Breast epithelium (tissue), 4 donors: ENCODE data around the gene CAMK2N2. TPM values are rescaled to one million over a fixed set of nuclear protein-coding genes. Genes with fewer than 3 reads are reported as not detected.

ENCODE experiments used
- DNase-seq, 2 donors: peaks; one replicate each; pipeline ENCODE4 v3.0.0-alpha.2; 2019; ENCODE audit warnings: low spot score in 2 of 2
- H3K27ac ChIP-seq, 2 donors: fragments of 200-600 bp; sonication (generic) in 1 of 2; one replicate each; pipeline ENCODE4 v1.5.1; 2016 to 2019; ENCODE audit warnings: mild to moderate bottlenecking in 1 of 2
- H3K27me3 ChIP-seq, 2 donors: fragments of 200-600 bp; sonication (generic) in 1 of 2; one replicate each; pipeline versions ENCODE4 v1.5.1 to v1.6.0; 2017 to 2019; ENCODE audit warnings: control low read depth in 1 of 2, mild to moderate bottlenecking in 1 of 2
- H3K36me3 ChIP-seq: fragments of 200-600 bp; one replicate; pipeline ENCODE4 v1.5.1; 2019
- H3K4me1 ChIP-seq, 2 donors: fragments of 200-600 bp; sonication (generic); one replicate each; pipeline ENCODE4 v1.5.1; 2016 to 2019; ENCODE audit warnings: control low read depth in 1 of 2
- H3K4me3 ChIP-seq, 3 donors: fragments of 200-600 bp; sonication (generic); 1 replicate in 2 of 3; 2 replicates in 1 of 3; pipeline ENCODE4 v1.5.1; 2016 to 2019; ENCODE audit warnings: mild to moderate bottlenecking in 3 of 3, moderate library complexity in 2 of 3
- H3K9me3 ChIP-seq, 2 donors: fragments of 200-600 bp; sonication (generic) in 1 of 2; one replicate each; pipeline ENCODE4 v1.5.1; 2016 to 2019; ENCODE audit warnings: control low read depth in 1 of 2
- POLR2A ChIP-seq: fragments of 450-650 bp; IDR thresholded peaks from one replicate; pipeline ENCODE4 v1.6.1; 2016; ENCODE audit warnings: antibody characterized with exemption, mild to moderate bottlenecking, moderate library complexity
- POLR2AphosphoS5 ChIP-seq, 3 donors: sonication (generic); formaldehyde crosslinking; IDR thresholded peaks; one replicate each; pipeline ENCODE4 v1.6.1; 2017; ENCODE audit warnings: antibody characterized with exemption in 3 of 3
- intact Hi-C: fragments of 100-400 bp; cut with DNase I; formaldehyde crosslinking; loops from one replicate; pipeline ENCODE4 v1.15.1; 2023; ENCODE audit warnings: low total_unique reads
- total RNA-seq, 3 donors: library from RNA; depleted of rRNA; stranded (reverse); fragments of >200 nt; gene quantifications; one replicate each; pipeline ENCODE4 v1.1.0, GENCODE V29; 2016
- TF ChIP-seq, protein P1 (sequence below), 3 donors: fragments of 450-650 bp; IDR thresholded peaks; one replicate each; pipeline ENCODE4 v1.5.1; 2016 to 2017; ENCODE audit warnings: antibody characterized with exemption in 3 of 3, mild to moderate bottlenecking in 3 of 3, moderate library complexity in 3 of 3

The CAMK2N2 gene
- total RNA-seq, 3 donors from 2014 or later = not detected

DNA sequence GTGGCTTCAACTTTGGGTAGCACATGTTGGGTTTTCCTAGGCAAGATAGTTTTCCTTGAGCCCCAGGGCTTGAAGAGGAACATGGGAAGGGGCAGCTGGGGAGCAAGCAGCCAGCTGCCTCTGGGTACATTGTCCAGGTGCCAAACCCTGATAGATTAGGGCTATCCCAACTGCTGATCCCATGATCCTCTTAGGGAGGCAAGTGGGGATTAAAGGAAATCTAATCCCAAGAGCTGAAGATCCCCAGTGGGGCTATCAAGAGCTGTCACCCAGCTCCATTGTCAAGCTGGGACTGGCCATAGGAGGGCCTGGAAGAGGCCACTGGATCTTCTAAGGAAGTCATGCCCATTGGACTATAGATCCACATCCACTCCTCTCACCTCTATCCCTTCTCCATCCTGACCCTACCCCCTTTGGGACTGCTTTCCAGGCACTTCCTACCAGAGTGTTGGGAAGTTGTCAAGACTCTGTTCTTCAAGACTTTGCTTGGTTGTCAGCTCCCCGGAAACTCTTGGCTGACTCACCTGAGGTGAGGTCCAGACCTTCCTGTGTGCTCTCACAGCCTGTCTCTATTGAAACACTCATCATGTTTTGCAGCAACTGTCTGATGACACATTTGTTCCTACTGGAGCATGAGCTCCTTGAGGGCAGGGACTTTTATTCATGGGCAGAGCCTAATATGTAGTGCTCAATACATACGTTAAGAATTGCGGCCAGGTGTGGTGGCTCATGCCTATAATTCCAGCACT lies 5.9 kb downstream of the CAMK2N2 start:
- H3K4me3 ChIP-seq = no peak overlapping the region
- TF ChIP-seq POLR2AphosphoS5 (IDR thresholded peaks at IDR 0.05) = no peak
- TF ChIP-seq, protein P1, sequence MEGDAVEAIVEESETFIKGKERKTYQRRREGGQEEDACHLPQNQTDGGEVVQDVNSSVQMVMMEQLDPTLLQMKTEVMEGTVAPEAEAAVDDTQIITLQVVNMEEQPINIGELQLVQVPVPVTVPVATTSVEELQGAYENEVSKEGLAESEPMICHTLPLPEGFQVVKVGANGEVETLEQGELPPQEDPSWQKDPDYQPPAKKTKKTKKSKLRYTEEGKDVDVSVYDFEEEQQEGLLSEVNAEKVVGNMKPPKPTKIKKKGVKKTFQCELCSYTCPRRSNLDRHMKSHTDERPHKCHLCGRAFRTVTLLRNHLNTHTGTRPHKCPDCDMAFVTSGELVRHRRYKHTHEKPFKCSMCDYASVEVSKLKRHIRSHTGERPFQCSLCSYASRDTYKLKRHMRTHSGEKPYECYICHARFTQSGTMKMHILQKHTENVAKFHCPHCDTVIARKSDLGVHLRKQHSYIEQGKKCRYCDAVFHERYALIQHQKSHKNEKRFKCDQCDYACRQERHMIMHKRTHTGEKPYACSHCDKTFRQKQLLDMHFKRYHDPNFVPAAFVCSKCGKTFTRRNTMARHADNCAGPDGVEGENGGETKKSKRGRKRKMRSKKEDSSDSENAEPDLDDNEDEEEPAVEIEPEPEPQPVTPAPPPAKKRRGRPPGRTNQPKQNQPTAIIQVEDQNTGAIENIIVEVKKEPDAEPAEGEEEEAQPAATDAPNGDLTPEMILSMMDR (IDR thresholded peaks at IDR 0.05) = no peak
- TF ChIP-seq POLR2A = no peak
- intact Hi-C loops = no loop called here
- H3K36me3 ChIP-seq = no peaks in the 10 kb centered on the region
- H3K4me1 ChIP-seq = peaks cover 0 to 4% of the 10 kb centered on the region in 2 donors
- DNase-seq = no peak
- no peaks in the 10 kb centered on the region for H3K9me3 ChIP-seq
- H3K27ac ChIP-seq = no peak overlapping the region
- H3K27me3 ChIP-seq = peaks cover 0 to 3% of the 10 kb centered on the region in 2 donors

DNA sequence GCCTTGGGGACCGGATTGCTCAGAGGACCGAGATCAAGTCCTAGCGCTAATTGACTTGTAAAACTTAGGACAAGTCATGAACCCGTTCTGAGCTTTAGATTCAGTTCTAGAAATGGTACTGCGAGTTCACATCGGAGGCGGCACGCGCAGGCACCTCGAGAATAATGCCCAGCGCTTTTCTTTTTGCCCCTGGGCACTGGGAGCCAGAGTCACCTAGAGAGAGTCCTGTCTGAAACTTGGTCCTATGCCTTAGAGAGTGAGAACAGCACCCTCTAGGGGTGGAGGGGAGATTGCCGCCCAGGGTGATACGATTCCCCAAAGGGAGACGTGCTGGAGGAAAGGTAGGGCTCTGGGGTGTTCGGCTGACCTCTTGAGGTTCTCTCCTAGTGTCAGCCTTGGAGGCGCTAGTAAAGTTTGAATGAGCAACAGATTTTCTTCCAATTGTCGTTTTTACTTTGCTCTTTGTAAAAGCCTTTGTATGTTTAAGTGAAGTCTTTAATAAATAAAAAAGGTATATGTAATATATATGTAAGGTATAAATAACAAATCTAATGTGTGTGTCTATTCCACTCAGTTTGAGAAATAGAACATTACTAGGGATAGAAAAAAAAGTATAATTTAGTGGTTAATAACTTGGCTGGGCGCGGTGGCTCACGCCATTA lies 11.1 kb downstream of the CAMK2N2 start:
- TF ChIP-seq, protein P1 (IDR thresholded peaks at IDR 0.05) = peak; percentile 50 to 83 (median 74)
- TF ChIP-seq POLR2AphosphoS5 (IDR thresholded peaks at IDR 0.05) = no peak
- DNase-seq = peak; percentile 79 to 87
- Histone ChIP-seq H3K27me3 (no peaks in the 10 kb centered on the region), H3K9me3 (no peaks in the 10 kb centered on the region), H3K36me3 (no peaks in the 10 kb centered on the region), H3K4me3 (peak overlapping the region; percentile 81 to 91 (median 88)), H3K27ac (peak overlapping the region; percentile 62 to 74), H3K4me1 (peaks cover 0 to 3% of the 10 kb centered on the region in 2 donors)
- intact Hi-C loops = no loop called here

DNA sequence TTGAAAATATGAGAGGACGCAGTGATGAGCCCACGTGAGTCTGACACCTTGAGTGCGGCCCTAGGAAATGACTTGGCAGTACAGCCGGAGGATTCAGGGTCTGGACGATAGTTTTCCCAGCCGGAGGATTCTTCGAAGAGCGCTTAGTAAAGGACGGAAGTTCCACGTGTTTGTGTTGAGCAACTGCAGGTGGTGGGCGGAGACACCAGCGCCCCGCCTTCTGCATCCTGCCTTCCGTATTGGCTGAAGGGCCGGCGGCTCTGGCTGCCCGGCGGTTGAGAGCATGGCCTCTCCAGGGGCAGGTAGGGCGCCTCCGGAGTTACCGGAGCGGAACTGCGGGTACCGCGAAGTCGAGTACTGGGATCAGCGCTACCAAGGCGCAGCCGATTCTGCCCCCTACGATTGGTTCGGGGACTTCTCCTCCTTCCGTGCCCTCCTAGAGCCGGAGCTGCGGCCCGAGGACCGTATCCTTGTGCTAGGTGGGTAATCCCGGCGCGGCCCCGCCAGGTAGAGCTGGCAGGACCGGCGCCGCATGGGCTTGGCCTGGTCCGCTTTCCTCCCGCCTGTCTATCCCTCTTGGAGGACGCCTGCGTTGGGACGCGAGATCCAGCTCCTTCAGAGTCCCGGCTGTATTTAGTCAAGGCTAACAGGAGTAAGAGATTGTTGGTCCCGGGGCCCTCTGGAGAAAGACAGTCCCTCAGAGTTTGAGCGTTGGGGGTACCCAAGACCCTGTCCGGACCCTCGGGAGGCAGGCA lies 11.8 kb downstream of the CAMK2N2 start, which contains the start of gene EEF1AKMT4:
TSS of gene EEF1AKMT4 (plus strand) at position 261 of the 755 bp plus-strand sequence. CDS start at position 284, 23 bp downstream.
- peak; percentile 95 to 96 for DNase-seq
- Histone ChIP-seq H3K9me3 (no peaks in the 10 kb centered on the region), H3K4me3 (peak within 1 kb of the TSS; percentile 81 to 91 (median 88)), H3K4me1 (peaks cover 0 to 3% of the 10 kb centered on the region in 2 donors), H3K27ac (peak within 1 kb of the TSS; percentile 74 to 86), H3K36me3 (no peaks in the 10 kb centered on the region), H3K27me3 (no peaks in the 10 kb centered on the region)
- TF ChIP-seq POLR2AphosphoS5 (IDR thresholded peaks at IDR 0.05) (peak; percentile 19 to 60 (median 20)), POLR2A (no peak)
- TF ChIP-seq, protein P1 (IDR thresholded peaks at IDR 0.05) = peak; percentile 44 to 56 (median 49)
- intact Hi-C loops = loop anchor here (10.0 kb wide), 1 partner anchor 65 kb away; the partner anchor contains the start of gene ABCF3

DNA sequence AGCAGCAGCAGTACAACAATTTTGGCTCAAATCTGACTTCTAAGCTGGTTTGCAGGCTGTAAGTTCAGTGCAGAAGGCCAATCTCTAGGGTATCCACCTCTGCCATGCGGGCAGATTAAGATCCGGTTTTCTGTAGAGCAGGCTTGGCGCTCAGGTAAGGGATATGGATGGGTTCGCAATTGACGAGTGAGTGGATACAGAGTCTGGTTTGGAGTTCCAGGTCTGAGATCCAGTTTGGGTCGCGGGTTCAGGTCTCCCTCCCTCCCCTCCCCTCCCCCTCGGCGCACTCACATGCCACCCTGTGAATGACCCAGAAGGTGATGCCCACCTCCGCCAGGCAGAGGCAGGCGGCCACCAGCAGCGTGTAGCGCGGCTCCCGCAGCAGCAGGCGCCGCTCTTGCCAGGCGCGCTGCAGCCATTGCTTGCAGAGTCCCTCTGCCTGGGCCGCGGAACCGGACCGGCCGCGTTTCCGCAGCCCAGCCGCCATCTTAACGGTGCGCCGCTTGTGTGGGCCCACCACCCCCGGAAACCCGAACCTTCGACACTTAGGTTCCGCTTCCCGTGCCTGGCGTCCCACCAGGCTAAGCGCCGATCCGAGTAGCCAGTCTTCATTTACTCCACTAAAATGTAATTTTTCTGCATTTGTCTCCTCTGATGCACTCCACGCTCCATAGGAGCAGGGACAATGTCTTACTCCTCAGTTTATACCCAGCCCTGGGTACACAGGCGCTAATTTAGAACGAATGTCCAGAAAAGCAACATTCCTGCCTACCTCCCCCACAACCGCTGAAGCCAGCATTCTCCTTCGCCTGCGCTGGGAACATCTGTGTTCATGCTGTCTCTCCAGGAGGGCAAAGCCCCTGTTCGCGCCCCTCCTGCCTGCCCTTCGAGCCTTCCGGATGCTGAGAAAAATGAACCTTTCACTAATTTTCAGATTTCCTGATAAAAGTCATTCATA lies 12.6 kb downstream of the CAMK2N2 start, which contains the start of gene ALG3:
TSS of gene ALG3 (minus strand) at position 509 of the 958 bp plus-strand sequence. CDS start at position 487, 22 bp downstream.
- intact Hi-C loops = loop anchor here (10.0 kb wide), 1 partner anchor 64 kb away; the partner anchor contains the start of gene ABCF3
- peak within 1 kb of the TSS; percentile 74 to 86 for H3K27ac ChIP-seq
- H3K36me3 ChIP-seq = peaks cover 3% of the 10 kb centered on the region
- H3K4me1 ChIP-seq = peaks cover 0 to 3% of the 10 kb centered on the region in 2 donors
- peak; percentile 58 to 85 for DNase-seq
- TF ChIP-seq POLR2A = no peak
- TF ChIP-seq POLR2AphosphoS5 (IDR thresholded peaks at IDR 0.05) = peak; percentile 58 to 79 (median 76)
- H3K9me3 ChIP-seq = no peaks in the 10 kb centered on the region
- peak within 1 kb of the TSS; percentile 81 to 91 (median 88) for H3K4me3 ChIP-seq
- no peaks in the 10 kb centered on the region for H3K27me3 ChIP-seq
